HL-60 (cell line): Measurements from ENCODE around the gene NKX6-2.

Experiments
- DNase-seq, 2 experiments: peaks; one replicate each; pipeline ENCODE4 v3.0.0-alpha.2; 2010 to 2020; ENCODE audit warnings: low read depth in 1 of 2, low spot score in 1 of 2
- H3K27ac ChIP-seq: fragments of 250-450 bp; sonication (Bioruptor Pico); replicated peaks from 2 replicates; pipeline ENCODE4 v1.5.1; 2020; ENCODE audit warnings: mild to moderate bottlenecking, moderate library complexity
- H3K27me3 ChIP-seq: fragments of 250-450 bp; sonication (Bioruptor Pico); 2 replicates; pipeline ENCODE4 v1.5.1; 2021; ENCODE audit warnings: mild to moderate bottlenecking, moderate library complexity; ENCODE audit not compliant: insufficient read depth, poor library complexity, severe bottlenecking
- H3K4me3 ChIP-seq: replicated peaks from 2 replicates; pipeline ENCODE4 v1.5.1; 2011; ENCODE audit warnings: mild to moderate bottlenecking, control low read depth, low read length; ENCODE audit not compliant: insufficient read depth
- GABPA ChIP-seq: IDR thresholded peaks from 2 replicates; pipeline ENCODE4 v1.6.1; 2012; ENCODE audit warnings: low read depth
- POLR2AphosphoS5 ChIP-seq: IDR thresholded peaks from 2 replicates; pipeline ENCODE4 v1.6.1; 2012; ENCODE audit warnings: low read depth
- REST ChIP-seq: IDR thresholded peaks from 2 replicates; pipeline ENCODE4 v1.6.1; 2012; ENCODE audit warnings: low read depth; ENCODE audit not compliant: insufficient replicate concordance
- SPI1 ChIP-seq: IDR thresholded peaks from 2 replicates; pipeline ENCODE4 v1.6.1; 2012; ENCODE audit warnings: low read depth, mild to moderate bottlenecking, borderline replicate concordance
- TF ChIP-seq, protein P1 (sequence below): IDR thresholded peaks from one replicate; pipeline ENCODE4 v1.5.1; 2011; ENCODE audit warnings: low read length, control low read depth, inconsistent platforms; ENCODE audit not compliant: insufficient read depth

NKX6-2 gene

DNA sequence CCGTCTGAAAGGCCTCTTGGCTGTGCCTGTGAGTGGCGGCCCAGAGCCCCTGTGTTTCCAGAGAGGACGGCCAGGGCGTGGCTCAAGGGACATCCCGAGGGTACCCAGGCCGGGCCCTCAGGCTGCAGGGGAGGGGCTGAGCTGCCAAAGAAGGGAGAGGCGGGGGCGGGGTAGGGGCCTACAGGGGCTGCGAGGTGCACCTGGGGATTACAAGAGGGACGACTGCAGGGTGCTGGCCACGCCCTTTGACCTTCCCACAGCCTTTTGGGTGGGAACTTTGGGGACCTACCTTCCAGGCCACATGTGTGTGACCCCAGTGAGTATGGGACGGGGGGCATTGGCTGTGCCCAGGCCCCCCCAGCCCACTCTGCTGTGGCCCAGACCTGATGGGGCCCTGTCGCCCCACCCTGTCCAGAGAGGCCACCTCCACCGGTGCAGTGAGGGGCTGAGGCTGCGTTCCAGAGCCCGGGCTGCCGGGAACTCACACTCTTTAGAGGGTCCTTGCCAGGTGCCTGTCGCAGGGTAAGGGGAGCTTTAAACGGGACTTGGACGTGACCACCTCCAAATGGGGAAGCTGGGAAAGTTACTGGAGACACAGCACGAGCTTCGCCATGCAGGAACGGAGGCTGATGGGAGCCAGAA lies 19.0 kb upstream of the NKX6-2 start:
- Histone ChIP-seq H3K27ac (no peak overlapping the region), H3K4me3 (no peak overlapping the region), H3K27me3 (peaks cover 7% of the 10 kb centered on the region)
- DNase-seq: no peak
- no peak for TF ChIP-seq SPI1
- no peak for TF ChIP-seq GABPA
- TF ChIP-seq REST: no peak
- no peak for TF ChIP-seq POLR2AphosphoS5
- TF ChIP-seq, protein P1, sequence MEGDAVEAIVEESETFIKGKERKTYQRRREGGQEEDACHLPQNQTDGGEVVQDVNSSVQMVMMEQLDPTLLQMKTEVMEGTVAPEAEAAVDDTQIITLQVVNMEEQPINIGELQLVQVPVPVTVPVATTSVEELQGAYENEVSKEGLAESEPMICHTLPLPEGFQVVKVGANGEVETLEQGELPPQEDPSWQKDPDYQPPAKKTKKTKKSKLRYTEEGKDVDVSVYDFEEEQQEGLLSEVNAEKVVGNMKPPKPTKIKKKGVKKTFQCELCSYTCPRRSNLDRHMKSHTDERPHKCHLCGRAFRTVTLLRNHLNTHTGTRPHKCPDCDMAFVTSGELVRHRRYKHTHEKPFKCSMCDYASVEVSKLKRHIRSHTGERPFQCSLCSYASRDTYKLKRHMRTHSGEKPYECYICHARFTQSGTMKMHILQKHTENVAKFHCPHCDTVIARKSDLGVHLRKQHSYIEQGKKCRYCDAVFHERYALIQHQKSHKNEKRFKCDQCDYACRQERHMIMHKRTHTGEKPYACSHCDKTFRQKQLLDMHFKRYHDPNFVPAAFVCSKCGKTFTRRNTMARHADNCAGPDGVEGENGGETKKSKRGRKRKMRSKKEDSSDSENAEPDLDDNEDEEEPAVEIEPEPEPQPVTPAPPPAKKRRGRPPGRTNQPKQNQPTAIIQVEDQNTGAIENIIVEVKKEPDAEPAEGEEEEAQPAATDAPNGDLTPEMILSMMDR: no peak

DNA sequence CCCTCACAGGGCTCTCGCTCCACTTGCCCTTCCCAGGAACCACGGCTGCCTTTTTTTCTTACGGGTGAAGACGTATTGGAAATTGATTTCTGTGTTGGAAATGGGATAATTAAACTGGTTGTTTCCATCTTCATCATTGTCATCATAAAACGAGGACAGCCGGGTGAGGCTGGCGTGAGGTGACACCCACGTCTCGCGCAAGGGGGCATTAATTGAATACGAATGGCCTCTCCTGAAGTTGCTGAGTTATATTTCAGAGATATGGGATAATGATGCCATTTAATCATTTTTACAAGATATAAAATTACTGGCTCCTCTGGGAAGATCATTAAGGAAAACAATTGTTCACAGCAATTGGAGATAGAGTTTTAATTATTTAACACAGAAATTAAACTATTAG lies 18.3 kb upstream of the NKX6-2 start:
- no peak overlapping the region for H3K27ac ChIP-seq
- TF ChIP-seq, protein P1: no peak
- TF ChIP-seq REST (no peak), SPI1 (no peak)
- H3K4me3 ChIP-seq: no peak overlapping the region
- H3K27me3 ChIP-seq: peaks cover 7% of the 10 kb centered on the region
- no peak for DNase-seq

DNA sequence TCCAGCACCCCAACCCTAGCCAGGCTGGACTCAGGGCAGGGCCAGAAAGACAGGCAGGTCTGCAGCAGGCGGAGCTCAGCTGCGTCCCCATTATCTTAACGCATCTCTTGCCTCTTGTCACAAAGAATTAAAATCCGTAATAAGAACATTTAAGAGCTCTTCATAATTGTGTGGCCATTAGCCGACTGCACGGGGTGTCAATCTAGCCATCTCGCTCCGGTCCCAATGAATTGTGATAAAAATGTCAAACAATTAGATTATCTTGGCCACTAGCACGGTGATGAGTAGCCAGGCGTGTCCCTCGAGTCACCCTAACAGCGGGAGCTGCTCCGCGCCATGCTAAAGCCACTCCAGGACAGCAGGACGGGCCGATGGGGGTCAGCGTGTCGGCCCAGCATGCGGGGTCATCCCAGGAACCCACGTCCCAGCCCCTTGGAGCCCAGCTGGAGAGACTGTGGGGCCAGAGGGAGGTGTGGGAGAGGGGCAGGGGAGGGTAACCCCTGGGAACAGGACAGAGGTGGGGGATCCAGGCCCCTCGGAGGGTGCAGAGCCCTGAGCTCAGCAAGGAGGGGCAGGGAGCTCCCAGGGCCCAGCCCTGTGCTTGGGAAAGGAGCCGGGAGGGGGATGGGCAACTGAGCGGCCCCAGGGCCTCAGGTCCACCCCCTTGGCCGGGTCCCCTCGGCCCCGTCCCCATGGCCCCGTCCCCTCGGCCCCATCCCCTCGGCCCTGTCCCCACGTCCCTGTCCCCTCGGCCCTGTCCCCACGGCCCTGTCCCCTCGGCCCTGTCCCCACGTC lies 17.7 kb upstream of the NKX6-2 start:
- DNase-seq: no peak
- TF ChIP-seq, protein P1: no peak
- TF ChIP-seq POLR2AphosphoS5 (no peak), SPI1 (no peak), REST (no peak)
- Histone ChIP-seq H3K27me3 (peaks cover 2% of the 10 kb centered on the region), H3K27ac (no peak overlapping the region), H3K4me3 (no peak overlapping the region)
